ENCODE data around the gene HSFX1.

GRCh38 chrX:149760965-149761364 lies 12.9 kb upstream of the HSFX1 start:
- TF ChIP-seq CTCF (IDR thresholded peaks at IDR 0.05), result no peak
- no peak for TF ChIP-seq POLR2A (IDR thresholded peaks at IDR 0.05)
- no peak for TF ChIP-seq POLR2AphosphoS5 (IDR thresholded peaks at IDR 0.05)

Measured in sigmoid colon (tissue), 4 donors.